GM20431 (cell line): ENCODE results near the gene VWCE.

Source experiments
- in situ Hi-C: fragments of 300-500 bp; cut with MseI, MboI; formaldehyde crosslinking; loops from one replicate; pipeline ENCODE4 v1.15.0; 2020; ENCODE audit warnings: low sequenced_read_pairs; ENCODE audit not compliant: unreplicated experiment

VWCE gene, protein sequence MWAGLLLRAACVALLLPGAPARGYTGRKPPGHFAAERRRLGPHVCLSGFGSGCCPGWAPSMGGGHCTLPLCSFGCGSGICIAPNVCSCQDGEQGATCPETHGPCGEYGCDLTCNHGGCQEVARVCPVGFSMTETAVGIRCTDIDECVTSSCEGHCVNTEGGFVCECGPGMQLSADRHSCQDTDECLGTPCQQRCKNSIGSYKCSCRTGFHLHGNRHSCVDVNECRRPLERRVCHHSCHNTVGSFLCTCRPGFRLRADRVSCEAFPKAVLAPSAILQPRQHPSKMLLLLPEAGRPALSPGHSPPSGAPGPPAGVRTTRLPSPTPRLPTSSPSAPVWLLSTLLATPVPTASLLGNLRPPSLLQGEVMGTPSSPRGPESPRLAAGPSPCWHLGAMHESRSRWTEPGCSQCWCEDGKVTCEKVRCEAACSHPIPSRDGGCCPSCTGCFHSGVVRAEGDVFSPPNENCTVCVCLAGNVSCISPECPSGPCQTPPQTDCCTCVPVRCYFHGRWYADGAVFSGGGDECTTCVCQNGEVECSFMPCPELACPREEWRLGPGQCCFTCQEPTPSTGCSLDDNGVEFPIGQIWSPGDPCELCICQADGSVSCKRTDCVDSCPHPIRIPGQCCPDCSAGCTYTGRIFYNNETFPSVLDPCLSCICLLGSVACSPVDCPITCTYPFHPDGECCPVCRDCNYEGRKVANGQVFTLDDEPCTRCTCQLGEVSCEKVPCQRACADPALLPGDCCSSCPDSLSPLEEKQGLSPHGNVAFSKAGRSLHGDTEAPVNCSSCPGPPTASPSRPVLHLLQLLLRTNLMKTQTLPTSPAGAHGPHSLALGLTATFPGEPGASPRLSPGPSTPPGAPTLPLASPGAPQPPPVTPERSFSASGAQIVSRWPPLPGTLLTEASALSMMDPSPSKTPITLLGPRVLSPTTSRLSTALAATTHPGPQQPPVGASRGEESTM

DNA sequence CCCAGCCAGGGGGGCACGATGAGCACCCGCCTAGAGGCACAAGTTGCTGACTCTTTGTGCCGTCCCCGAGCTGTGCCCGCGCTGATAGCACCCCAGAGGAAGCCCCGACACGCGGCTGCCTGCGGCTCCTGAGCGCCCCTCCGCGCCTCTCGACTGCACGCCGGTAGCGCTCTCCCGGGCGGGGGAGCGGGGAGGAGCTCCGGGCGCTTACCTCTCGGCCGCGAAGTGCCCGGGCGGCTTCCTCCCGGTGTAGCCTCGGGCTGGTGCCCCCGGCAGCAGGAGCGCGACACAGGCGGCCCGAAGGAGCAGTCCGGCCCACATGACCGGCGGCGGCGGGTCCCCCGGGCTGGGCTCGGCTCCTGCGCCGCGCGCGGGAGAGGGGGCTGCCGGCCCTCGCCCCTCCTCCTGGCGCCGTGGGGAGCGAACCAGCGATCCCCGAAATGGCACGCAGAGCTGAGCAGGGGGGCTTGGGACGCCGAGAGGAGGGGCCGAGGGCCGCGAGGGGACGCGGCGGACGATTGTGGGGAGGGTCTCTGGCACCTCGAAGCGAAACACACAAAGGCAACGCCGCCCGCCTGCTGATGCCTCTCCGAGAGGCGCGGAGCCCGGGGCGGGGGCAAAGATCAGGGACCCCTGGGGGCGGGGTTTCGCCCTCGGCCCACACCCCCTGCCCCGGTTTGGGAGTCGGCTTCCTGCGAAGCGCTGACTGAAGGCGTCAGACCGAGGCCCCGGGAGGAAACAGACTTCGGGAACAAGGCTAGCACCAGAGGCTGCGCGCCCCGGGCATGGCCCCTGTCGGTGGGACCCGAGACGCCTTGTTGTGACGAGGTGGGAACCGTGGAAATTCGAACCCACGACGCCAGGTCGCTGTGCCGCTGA is at the start of gene VWCE:
Gene VWCE, minus strand, starts transcription at position 600 of the 879 bp plus-strand sequence. Its CDS starts 279 bp downstream, at position 321.
- in situ Hi-C loops, result no loop called here

DNA sequence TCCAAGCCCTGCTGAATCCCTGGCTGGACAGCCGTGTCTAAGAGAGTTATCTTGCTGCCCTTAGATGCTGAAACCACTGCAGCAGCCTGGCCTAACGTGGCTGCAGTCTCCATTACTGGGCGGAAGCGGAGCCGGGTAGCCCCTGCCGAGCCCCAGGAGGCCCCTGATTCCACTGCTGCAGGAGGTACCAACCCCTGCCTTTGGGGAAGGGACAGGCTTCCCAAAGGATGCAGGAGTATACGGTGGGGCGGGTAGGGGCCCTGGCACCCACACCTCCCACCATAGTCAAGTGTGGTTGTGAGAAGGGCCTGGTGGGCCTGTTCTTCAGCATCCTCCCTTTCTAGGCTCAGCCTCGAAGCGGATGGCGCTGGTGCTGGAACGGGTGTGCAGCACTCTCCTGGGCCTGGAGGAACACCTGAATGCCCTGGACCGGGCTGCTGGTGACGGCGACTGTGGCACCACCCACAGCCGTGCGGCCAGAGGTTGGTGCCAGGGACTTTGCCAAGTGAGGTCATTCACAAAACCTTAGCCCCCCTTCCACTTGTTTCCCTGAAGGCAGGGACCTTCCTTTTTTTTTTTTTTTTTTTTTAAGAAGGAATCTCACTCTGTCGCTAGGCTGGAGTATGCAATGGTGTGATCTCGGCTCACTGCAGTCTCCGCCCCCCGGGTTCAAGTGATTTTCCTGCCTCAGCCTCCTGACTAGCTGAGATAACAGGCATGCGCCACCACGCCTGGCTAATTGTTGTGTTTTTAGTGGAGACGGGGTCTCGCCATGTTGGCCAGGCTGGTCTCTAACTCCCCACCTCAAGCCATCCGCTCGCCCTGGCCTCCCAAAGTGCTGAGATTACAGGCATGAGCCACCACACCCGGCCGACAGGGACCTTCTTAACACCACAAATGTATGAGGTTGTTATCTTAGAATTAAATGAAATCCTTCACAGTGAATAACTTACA is 49.0 kb upstream of the VWCE start:
- in situ Hi-C loops, result no loop called here

DNA sequence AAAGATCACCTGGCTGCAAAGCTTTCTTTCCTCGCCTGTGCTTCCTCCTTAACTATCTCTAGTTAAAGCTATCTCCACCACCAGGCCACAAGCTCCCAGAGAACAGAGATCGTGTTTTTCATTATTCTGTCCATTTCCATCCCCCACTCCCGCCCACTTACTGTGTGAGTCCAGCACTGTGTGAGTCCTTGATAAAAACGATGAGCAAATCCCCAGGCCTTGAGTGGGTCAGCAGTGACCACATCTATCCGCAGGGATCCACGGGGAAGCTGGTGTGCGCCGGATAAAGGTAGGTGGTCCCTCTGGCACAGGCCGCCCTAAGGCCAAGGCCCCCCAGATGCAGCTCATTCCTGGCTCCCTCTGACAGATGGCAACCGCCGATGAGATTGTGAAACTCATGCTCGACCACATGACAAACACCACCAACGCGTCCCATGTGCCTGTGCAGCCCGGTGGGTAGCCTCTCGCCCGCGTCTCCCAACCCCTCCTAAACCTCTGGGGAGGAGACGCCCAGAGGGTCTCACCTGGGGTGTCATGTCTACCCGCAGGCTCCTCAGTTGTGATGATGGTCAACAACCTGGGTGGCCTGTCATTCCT is 47.2 kb upstream of the VWCE start:
- in situ Hi-C loops, result no loop called here

DNA sequence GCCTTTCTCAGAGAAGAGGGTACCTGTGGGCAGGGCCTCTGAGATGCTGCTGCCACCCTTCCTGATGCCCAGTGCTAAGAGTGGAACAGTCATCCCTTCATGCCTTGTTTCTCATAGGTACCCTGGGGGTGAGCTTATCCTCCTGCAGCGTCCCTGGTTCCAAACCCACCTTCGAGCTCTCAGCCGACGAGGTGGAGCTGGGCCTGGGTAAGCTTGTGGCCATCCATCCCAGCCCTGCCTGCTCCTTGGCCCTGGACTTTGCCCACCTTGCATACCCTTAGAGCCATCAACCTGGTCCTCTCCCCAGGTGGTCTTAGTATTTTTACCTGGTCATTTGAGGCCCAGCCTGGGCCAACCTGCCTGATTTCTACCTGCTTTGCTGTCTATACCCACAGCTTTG is 46.6 kb upstream of the VWCE start:
- in situ Hi-C loops, result no loop called here

DNA sequence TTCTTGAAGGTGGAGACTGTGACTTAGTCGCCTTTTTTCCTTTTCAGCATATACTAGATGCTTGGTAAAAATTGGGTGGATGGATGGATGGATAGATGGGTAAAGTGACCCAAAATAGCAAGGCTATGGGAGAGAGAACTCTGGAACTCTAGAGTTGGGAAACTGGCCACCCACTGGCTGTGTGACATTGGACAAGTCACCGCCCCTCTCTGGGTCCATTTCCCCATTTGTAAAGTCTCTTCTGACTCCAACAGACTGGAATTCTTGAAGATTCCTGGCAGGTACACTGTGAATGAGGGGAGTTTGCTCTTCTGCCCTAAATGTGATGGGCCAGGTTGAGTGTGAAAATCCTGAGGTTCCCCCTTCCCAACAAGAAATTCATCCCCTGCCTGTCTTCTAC is 45.9 kb upstream of the VWCE start:
- in situ Hi-C loops, result no loop called here

DNA sequence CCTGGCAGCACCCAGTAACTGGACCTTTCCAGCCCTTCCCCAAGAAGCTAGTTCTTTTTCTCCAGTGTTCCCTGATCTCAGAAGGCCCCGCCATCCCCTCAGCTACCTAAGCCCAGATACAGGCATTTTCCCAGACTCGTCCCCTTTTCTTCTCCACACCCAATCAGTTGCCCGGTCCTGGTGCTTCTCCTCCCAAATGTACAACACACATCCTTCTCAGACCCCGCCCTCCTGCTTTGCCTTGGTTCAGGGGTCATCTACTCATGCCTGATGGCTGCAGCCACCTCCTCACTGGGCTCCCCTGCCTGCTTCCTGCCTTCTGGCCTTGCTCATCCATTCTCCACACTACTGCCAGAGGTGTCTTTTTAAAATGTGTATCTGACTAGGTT is 44.4 kb upstream of the VWCE start:
- in situ Hi-C loops, result loop anchor here (10.0 kb wide), 1 partner anchor 45 kb away; no protein-coding TSS in a partner anchor

DNA sequence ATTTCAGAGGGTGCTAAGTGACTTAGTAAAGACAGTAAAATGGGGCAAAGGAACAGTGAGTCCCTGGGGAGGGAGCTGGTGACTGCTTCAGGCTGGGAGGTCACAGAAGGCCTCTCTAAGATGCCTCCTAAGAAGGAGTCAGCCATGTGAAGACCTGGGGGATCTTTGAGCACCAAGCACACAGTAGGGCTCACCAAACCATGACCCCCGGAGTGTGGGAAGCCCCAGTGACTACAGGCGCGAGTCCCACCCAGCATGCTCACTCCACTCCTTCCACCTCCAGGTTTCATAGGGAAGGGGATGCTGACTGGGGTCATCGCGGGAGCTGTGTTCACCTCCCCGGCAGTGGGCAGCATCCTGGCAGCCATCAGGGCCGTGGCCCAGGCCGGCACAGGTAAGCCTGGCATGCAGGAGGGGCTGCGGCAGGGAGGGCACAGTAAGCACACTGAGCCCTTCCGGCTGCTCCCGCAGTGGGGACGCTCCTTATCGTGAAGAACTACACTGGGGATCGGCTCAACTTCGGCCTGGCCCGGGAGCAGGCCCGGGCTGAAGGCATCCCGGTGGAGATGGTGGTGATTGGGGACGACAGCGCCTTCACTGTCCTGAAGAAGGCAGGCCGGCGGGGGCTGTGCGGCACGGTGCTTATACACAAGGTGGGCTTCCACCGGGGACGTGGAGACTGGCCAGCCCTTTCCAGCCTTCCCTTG is 43.8 kb upstream of the VWCE start:
- in situ Hi-C loops, result loop anchor here (10.0 kb wide), 1 partner anchor 46 kb away; no protein-coding TSS in a partner anchor

DNA sequence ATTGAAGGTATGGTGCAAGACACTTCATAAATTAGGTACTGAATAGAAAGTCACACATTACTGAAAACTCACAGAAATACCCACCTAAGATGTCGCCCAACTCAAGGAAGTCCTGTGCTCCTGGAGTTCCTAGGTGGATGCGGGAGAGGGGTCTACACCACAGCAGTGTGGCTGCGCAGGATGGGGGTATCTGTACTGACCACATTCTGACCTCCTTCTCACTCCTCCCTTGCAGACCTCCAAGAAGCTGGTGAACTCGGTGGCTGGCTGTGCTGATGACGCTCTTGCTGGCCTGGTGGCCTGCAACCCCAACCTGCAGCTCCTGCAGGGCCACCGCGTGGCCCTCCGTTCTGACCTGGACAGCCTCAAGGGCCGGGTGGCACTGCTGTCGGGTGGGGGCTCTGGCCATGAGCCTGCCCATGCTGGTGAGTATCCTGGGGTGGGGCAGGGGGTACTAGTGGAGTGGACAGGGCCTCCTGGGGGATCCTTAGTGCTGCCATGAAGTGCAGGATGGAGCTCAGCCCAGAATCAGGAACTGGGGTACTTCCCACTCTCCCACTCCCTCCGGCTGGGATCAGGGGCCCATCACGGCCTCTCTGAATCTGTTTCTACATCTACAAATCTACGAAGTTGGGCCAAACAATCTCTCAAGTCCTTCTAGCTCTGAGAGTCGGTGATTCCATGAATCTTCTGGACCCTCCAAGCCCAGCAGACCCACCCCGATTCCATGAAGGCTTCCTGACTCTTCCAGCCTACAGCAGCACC is 42.8 kb upstream of the VWCE start:
- in situ Hi-C loops, result loop anchor here (10.0 kb wide), 1 partner anchor 47 kb away; no protein-coding TSS in a partner anchor

DNA sequence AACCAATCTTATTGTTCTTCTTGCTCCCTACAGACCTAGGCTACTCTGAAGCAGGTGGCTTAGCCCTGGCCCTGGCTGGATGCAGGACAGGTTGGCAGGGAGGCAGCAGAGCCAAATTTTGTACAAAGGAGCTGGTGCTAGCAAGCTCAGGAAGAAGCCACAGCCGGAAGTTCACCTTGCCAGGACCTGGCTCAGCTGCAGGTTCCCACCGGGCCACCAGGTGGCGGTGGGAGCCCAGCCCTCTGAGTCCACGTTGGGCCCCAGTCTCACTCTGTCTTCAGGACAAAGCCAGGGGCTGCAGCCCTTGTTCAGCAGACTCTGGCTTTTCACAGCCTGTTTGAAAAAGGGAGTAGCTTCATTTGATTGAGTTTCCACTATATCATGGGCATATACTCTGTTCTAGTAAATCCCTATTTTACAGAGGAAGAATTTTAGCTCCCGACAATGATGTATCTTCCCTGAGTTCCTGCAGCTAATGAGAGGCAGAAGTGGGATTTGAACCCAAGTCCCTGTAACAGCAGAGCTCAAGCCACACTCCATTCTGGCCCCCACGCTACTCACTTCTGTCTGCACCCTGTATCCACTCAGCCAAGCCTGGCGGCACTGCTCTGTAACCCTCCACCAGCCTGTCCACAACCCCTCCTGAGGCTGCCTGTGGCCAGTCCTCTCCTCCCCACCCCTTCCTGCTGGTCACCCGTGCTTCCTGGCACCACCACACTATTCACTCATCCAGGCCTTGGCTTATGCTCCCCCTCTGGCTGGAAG is 41.2 kb upstream of the VWCE start:
- in situ Hi-C loops, result loop anchor here (10.0 kb wide), 1 partner anchor 48 kb away; no protein-coding TSS in a partner anchor

DNA sequence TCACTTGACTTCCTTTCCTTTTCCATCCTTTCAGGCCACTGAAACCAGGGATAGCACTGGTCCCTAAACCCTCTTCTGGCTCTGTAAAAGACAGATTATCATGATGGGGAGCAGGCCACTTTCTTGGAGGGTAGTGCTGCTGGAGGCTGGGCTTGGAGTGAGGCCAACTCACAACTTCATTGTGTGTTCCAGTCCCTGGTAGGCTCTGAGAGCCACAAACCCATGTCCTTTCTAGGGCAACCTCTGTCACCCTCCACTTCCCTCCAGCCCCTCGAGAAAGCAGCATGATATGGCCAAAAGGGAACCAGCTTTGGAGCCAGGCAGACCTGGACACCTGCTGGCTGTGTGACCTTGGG is 40.2 kb upstream of the VWCE start:
- in situ Hi-C loops, result loop anchor here (10.0 kb wide), 1 partner anchor 49 kb away; no protein-coding TSS in a partner anchor

DNA sequence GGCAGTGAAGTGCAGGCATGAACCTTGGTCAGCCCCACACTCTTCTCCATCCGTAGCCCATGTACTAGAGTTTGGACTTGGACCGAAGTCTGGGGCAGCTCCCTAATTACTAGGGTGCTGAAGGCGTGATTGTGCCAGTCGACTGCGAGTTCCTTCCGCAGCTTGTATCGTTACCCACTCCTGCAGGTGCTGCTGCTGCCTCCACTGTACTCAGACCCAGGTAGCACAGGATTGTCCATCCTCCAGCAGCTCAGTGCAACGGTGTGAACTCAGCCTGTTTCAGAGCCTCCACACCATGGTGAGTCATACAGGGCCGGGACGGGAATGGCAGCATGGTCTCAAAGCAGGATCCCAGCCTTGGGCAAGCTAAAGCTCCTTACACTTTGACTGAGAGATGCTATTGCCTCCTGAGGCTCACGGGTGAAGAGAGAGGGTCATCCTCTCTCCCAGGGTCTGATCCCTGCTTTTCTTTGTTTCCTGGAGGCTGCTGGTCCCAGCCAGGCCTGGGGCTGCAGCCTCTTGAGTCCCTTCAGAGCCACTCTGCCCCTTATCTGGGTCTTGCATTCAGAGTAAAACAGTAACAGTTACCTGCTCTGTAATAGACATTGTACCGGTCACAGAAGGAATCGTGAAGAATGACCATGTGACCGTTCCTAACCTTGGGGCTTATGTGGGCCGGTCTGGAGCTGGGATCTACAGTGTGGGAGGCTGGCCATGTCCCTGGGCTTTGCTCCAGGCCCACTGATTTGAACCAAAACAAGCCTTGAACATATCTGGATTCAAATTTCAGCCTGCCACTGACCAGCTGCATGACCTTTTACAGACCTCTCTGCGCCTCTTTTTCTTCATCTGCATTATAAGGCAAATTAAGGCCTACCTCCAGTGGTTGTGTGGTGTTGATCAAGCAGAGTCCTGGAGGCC is 39.6 kb upstream of the VWCE start:
- in situ Hi-C loops, result loop anchor here (10.0 kb wide), 1 partner anchor 50 kb away; no protein-coding TSS in a partner anchor

DNA sequence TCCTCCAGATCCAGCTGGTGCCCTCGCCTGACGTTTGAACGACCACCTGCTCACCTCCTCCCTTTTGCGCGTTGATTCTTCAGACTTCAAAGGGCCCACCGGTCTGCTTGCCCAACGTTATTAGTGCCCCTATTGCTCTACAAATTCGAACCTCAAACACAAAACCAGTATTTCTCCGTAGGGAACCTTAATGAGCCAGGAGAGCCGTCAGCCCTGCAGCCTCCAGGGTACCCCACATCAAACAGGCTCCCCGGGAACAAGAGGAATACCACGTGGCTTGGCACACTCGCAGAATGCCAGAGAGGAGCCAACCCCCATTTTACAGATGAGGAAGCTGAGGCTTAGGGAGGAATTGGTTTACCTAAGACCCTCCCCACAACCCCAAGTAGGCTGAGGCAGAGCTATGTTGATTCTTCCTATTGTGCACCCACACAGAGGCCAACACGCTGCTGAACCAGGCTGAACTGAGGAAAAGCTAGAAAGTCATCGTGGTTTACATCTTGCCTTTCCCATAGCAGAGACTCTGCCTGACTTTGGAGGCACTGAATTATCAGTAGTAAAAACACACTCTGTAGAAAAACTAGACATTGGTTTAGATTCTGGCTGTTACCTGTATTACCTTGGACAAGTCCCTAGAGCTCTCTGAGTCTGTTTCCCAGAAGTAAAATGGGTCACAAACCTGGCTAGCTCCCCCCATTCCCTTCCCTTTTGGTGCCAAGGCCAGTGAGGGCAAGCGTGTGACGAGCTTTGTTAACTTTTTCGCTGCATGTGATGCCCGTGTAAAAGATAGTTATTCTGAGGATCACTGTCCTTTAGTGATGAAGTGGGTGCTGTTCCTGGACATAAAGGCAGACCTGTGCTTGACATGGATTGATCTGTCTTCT is 38.7 kb upstream of the VWCE start:
- in situ Hi-C loops, result loop anchor here (10.0 kb wide), 1 partner anchor 51 kb away; no protein-coding TSS in a partner anchor

DNA sequence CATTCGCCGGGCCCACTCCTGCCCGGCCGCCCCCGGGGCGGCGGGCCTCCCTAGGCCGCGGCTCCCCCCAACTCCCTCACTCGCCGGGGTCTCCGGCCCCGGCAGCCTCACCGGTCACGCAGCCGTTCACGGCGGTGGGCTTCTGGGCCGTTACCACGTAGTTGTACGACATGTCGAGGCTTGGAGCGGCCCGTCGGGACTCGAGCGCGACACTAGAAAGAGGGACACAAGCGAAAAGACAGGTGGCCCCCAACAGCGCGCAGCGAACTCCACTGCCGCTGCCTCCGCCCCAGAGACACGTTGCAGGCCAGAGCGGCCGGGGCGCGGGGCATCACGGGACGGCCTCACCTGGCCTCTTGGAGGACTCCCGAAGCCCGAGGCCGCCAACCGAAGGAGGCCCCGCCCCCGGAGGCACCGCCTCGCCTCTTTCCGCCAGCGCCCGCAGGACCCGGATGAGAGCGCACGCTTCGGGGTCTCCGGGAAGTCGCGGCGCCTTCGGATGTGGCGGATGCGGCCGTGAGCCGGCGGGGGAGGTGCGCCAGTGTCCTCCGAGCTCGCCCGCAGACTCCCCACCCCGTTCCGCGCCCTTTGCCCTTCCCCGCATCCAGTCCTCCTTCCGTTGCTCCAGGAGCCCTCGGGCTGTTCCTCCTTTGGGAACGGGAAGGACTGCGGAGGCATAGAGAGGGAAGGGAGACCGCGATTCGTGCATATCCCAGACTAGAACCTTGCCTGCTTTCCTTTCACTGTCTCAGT is 37.9 kb upstream of the VWCE start, which contains the start of the genes DDB1 and TKFC:
Gene DDB1, minus strand, starts transcription at position 309 of the 753 bp plus-strand sequence. Its CDS starts 137 bp downstream, at position 172.
Gene TKFC, plus strand, starts transcription at position 432 of the 753 bp plus-strand sequence. CDS start 1,501 bp downstream, outside the sequence.
- in situ Hi-C loops, result loop anchor here (10.0 kb wide), 1 partner anchor 52 kb away; no protein-coding TSS in a partner anchor
